Stimulated activated CD8-positive, alpha-beta memory T cell treated with anti-CD3 and anti-CD28 coated beads, Interleukin-12 subunit alpha, Interleukin-12 subunit beta, amount 100 ng/mL, for 4 hours (primary cell): ENCODE results near the gene HOXB6.

Source experiments
- DNase-seq: peaks from one replicate; pipeline ENCODE4 v3.0.0-alpha.2; 2020; ENCODE audit warnings: low read depth

The HOXB6 gene

GRCh38 chr17:48552466-48553189 is 52.2 kb downstream of the HOXB6 start:
- no peak for DNase-seq

GRCh38 chr17:48551596-48552465 is 53.0 kb downstream of the HOXB6 start:
- no peak for DNase-seq

GRCh38 chr17:48551214-48551555 is 53.6 kb downstream of the HOXB6 start:
- no peak for DNase-seq

- no peak for DNase-seq
These were observed 54.1 kb downstream of the HOXB6 start for GRCh38 chr17:48550502-48551213.

GRCh38 chr17:48549914-48550501 is 54.8 kb downstream of the HOXB6 start:
- no peak for DNase-seq

GRCh38 chr17:48549281-48549630 is 55.5 kb downstream of the HOXB6 start:
- no peak for DNase-seq

- DNase-seq: no peak
These were observed 56.1 kb downstream of the HOXB6 start for GRCh38 chr17:48548523-48549280.

GRCh38 chr17:48547808-48548522 is 56.8 kb downstream of the HOXB6 start:
- no peak for DNase-seq

GRCh38 chr17:48546924-48547807 is 57.6 kb downstream of the HOXB6 start:
- no peak for DNase-seq

GRCh38 chr17:48546137-48546923 is 58.5 kb downstream of the HOXB6 start:
- DNase-seq: no peak
